Erythroblast (primary cell): ENCODE measurements around the gene DLGAP4.

ENCODE experiments used
- GATA1 ChIP-seq: IDR thresholded peaks from 2 replicates; pipeline ENCODE4 v1.6.1; 2011; ENCODE audit warnings: low read depth, mild to moderate bottlenecking, control low read depth, low read length, moderate library complexity
- POLR2A ChIP-seq: IDR thresholded peaks from 2 replicates; pipeline ENCODE4 v1.6.1; 2011; ENCODE audit warnings: mild to moderate bottlenecking, low read length

- no peak for TF ChIP-seq POLR2A
- no peak for TF ChIP-seq GATA1
These were observed 26.8 kb upstream of the DLGAP4 start for GRCh38 chr20:36279362-36279761.
